Femur (tissue), 1 donor: ENCODE measurements around the gene DYNC2I2.
"Not testable (repeated sequence)": the region's sequence is repeated elsewhere in the genome, so short reads cannot be mapped to it uniquely, and the experiment has no call there.

Experiments used
- DNase-seq: peaks from one replicate; pipeline ENCODE4 v3.0.0-alpha.2; 2017

Gene DYNC2I2

DNA sequence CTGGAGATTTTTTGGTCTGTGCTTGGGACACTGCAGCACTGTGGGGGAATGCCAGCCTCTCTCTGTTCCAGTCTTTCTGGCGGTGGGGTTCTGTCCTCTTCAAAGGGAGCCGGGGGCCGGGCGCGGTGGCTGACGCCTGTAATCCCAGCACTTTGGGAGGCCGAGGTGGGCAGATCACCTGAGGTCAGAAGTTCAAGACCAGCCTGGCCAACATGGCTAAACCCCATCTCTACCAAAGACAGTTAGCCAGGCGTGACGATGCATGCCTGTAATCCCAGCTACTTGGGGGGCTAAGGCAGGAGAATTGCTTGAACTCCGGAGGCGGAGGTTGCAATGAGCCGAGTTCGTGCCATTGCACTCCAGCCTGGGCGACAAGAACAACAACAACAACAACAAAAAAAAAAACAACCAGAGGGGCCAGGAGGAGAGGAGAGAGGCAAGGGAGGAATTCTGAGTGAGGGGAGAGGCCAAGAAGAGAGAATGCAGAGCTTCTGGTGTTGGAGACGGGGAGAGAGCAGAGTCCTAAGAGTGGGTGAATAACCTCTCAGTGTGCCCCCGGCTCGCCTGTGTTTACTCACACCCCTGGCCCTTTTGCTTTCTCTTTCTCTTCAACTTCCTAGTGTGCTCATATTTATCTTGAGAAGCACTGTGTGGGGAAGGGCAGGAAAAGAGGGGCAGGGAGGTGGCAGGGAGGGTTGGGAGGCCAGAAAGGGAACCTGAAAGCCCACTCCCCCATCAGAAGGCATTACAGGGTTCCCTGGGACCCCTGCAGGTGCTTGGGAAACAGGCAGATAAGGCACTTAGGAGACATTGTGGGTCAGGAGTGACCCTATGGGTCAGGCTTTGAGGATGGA lies 29.2 kb upstream of the DYNC2I2 start:
- DNase-seq, result no peak

- peak; percentile 87 for DNase-seq
Measured at GRCh38 chr9:128684325-128685199, 27.9 kb upstream of the DYNC2I2 start.

DNA sequence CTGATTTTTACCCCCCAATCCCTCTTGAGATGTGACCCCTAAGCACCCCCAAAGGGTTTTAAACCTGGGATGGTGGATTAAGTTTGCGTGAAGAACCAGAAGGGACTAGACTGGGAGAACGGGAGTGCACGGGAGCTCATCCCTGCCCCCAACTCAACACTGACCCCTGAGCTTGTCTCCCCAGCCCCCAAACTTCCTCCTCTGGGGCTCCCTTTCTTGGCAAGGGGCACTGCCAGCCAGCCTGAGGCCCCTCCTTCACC lies 27.3 kb upstream of the DYNC2I2 start:
- no peak for DNase-seq

- peak; percentile 66 for DNase-seq
Measured at GRCh38 chr9:128683340-128684064, 26.9 kb upstream of the DYNC2I2 start.

DNA sequence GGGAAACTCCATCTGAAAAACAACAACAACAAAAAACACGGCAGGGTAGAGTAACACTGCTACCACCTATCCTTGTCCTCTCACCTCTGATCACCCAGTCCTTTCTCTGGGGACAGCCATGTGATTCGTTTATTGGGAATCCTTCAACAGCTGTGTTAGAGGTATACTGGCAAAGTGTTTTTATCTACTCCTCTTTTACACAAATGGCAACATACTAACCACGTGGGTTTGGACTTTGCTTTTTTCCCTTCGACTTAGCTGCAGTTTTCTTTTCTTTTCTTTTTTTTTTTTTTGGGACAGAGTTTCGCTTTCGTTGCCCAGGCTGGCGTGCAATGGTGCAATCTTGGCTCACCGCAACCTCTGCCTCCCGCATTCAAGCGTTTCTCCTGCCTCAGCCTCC lies 21.1 kb upstream of the DYNC2I2 start:
- no peak for DNase-seq

- no peak for DNase-seq
Measured at GRCh38 chr9:128675382-128675781, 18.7 kb upstream of the DYNC2I2 start.

DNA sequence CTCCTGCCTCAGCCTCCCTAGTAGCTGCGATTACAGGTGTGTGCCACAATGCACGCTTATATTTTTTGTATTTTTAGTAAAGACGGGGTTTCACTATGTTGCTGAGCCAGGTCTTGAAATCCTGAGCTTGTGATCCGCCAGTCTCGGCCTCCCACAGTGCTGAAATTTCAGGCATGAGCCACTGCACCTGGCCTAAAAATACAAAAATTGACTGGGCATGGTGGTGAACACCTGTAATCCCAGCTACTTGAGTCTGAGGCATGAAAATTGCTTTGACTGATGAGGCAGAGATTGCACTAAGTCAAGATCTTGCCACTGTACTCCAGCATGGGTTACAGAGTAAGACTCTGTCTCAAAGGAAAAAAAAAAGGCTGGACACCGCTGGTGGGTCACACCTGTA lies 13.1 kb upstream of the DYNC2I2 start:
- no peak for DNase-seq

- DNase-seq, result not testable (repeated sequence)
Measured at GRCh38 chr9:128666481-128666941, 9.9 kb upstream of the DYNC2I2 start.

DNA sequence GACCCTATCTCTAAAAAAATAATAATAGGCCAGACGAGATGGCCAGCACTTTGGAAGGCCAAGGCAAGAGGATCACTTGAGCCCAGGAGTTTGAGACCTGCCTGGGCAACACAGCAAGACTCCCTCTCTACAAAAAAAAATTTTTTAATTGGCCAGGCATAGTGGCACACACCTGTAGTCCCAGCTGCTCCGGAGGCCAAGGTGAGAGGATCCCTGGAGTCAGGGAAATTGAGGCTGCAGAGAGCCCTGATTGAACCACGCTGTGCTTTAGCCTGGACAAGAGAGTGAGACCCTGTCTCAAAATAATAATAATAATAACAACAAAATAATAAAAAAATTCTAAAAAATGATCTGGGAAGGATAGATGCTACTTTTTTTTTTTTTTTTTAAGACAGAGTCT lies 1.1 kb upstream of the DYNC2I2 start:
- DNase-seq, result no peak

DNA sequence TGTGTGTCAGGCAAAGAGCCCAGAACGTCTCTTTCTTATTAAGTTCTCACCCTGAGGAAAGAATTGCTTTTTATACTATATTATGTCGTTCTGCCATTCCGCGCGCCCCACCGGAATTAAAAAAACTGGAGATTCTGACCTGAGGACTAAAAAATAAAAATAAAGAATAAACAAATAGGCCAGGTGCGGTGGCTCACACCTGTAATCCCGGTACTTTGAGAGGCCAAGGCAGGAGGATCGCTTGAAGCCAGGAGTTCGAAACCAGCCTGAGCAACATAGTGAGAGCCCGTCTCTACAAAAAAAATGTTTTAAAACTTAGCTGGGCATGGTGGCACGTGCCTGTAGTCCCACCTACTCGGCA lies 677 bp upstream of the DYNC2I2 start:
- DNase-seq, result no peak

DNA sequence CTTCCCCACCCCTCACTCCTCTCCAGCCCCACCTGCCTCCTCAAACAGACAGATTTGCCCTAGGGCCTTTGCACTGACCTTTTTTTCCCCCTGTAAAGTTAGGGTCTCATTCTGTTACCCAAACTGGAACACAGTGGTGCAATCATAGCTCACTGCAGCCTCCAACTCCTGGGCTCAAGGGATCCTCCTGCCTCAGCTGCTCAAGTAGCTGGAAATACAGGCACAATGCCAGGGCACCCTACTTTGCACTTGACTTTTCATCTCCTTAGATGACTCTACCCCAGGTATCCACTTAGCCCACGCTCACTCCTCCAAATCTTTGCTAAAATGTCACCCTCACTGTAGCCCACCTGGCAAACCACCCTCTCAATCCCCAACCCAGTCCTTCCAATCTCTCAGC lies 2.2 kb downstream of the DYNC2I2 start:
- no peak for DNase-seq

DNA sequence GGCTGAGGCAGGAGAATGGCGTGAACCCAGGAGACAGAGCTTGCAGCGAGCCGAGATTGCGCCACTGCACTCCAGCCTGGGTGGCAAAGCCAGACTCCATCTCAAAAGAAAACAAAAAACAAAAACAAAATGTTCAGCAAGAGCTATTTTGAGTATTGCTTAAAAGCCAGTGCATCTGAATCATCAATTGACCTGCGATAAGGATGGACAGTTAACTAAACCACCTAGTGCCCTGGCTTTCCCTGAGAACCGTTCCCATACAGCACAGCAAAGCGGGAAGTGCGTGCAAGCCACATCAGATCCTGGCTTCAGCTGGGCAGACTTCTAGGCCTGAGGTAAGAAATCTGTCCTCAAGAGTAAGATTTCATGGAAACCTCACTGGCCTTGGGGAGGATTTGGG lies 2.7 kb downstream of the DYNC2I2 start:
- no peak for DNase-seq

DNA sequence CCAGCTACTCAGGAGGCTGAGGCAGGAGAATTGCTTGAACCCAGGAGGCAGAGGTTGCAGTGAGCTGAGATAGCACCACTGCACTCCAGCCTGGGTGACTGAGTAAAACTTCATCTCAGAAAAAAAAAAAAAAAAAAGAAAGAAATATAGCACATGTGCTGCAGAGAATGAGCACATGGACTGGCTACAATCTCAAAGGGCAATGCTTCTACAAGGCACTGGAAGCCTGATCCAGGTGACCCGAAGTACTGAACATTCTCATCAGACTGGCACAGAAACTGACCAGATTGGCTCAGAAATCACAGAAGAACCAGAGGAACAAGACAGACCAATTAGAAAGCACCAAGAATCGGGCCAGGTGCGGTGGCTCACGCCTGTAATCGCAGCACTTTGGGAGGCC lies 4.8 kb downstream of the DYNC2I2 start:
- DNase-seq, result no peak

- not testable (repeated sequence) for DNase-seq
Measured at GRCh38 chr9:128648206-128648605, 8.4 kb downstream of the DYNC2I2 start.

- DNase-seq, result no peak
Measured at GRCh38 chr9:128643519-128644300, 12.9 kb downstream of the DYNC2I2 start.

DNA sequence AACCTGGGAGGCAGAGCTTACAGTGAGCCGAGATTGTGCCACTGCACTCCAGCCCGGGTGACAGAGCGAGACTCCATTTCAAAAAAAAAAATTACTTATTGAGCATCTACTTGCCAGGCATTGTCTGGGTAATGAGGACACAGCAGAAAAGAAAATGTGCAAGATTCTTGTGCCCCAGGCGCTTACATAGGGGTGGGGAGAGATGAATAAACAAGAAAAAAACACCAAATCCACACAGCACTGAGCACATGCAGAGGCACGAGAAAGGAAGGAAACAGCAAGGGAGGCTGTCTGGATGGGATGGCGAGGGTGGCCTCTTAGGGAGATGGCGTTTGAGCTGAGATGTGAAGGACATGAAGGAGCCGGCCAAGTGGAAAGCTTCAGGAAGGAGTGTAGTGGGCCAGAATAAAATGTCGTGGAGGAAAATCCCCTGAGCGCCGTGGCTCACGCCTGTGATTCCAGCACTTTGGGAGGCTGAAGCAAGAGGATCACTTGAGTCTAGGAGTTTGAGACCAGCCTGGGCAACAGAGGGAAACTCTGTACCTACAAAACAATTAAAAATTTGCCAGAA lies 13.9 kb downstream of the DYNC2I2 start:
- DNase-seq, result no peak

GRCh38 chr9:128640603-128641002 lies 16.0 kb downstream of the DYNC2I2 start:
- no peak for DNase-seq

GRCh38 chr9:128638580-128638979 lies 18.1 kb downstream of the DYNC2I2 start:
- no peak for DNase-seq

DNA sequence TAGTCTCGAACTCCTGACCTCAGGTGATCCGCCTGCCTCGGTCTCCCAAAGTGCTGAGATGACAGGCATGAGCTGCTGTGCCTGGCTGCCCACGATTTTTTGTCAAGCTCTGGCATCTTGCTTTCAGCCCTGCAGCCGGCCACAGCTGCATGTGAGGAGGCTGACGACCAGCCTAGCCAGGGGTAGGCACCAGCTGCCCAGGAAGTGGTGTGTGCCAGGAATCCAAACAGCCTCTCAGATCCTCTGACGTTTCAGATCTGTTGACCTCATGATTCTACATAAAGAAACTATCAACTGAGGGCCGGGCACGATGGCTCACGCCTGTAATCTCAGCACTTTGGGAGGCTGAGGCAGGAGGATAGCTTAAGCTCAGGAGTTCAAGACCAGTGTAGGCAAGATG lies 19.0 kb downstream of the DYNC2I2 start:
- peak; percentile 74 for DNase-seq

- DNase-seq, result peak; percentile 69
Measured at GRCh38 chr9:128636556-128637530, 19.8 kb downstream of the DYNC2I2 start.

GRCh38 chr9:128636024-128636390 lies 20.6 kb downstream of the DYNC2I2 start:
- DNase-seq, result peak; percentile 62
